HFF-Myc (cell line): Measurements from ENCODE around the gene CALHM5.

Experiments used
- DNase-seq: peaks from one replicate; pipeline ENCODE4 v3.0.0-alpha.2; 2011; ENCODE audit warnings: low read depth; ENCODE audit errors: extremely low read depth
- H3K4me3 ChIP-seq: replicated peaks from 2 replicates; pipeline ENCODE4 v1.5.1; 2011; ENCODE audit warnings: low read depth, mild to moderate bottlenecking, control low read depth, low read length
- TF ChIP-seq, protein P1 (sequence below): IDR thresholded peaks from 2 replicates; pipeline ENCODE4 v1.5.1; 2012; ENCODE audit warnings: mild to moderate bottlenecking, low read depth, low read length, control low read depth; ENCODE audit errors: missing control alignments

CALHM5 gene

DNA sequence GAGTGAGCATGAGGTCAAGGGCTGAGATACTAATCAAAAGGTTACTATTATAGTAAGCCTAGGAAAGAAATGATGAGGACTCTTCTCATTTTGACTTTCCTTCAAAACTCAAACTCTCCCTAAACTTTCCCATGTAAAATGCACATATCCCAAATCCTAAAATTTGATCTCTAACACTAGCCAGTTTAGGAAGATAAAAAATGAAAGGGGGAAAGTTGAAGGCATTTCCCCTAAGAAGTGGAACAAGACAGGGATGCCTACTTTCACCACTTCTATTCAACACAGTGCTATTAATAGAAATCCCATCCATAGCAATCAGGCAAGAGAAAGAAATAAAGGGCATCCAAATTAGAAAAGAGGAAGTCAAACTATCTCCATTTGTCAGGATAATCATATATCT lies 2.9 kb upstream of the CALHM5 start:
- no peak overlapping the region for H3K4me3 ChIP-seq
- DNase-seq: no peak

DNA sequence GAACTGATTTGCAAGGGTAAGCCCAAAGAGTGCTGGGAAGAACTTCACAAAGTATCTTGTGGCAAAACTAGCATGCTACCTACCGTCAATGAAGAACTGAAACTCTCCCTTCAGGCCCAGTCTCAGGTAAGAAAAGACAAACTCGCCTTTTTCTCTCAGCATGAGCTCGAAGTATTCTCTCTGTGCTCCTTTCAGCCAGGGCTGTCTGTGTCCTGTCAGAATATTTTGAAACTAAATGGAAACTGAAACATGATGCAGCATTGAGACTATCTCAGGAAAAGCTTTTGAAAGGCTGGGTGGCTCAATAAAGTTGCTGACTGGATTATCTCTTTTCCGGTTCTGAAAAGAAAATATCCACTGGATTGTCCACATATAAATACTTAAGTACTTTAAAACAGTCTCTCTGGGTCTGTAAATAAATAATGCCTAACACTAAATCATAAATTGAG lies 696 bp downstream of the CALHM5 start:
- peak overlapping the region; percentile 33 for H3K4me3 ChIP-seq
- TF ChIP-seq, protein P1, sequence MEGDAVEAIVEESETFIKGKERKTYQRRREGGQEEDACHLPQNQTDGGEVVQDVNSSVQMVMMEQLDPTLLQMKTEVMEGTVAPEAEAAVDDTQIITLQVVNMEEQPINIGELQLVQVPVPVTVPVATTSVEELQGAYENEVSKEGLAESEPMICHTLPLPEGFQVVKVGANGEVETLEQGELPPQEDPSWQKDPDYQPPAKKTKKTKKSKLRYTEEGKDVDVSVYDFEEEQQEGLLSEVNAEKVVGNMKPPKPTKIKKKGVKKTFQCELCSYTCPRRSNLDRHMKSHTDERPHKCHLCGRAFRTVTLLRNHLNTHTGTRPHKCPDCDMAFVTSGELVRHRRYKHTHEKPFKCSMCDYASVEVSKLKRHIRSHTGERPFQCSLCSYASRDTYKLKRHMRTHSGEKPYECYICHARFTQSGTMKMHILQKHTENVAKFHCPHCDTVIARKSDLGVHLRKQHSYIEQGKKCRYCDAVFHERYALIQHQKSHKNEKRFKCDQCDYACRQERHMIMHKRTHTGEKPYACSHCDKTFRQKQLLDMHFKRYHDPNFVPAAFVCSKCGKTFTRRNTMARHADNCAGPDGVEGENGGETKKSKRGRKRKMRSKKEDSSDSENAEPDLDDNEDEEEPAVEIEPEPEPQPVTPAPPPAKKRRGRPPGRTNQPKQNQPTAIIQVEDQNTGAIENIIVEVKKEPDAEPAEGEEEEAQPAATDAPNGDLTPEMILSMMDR: no peak
- DNase-seq: no peak

More for the DNA sequence above, 2.9 kb upstream of the CALHM5 start:
- TF ChIP-seq, protein P1: no peak

DNA sequence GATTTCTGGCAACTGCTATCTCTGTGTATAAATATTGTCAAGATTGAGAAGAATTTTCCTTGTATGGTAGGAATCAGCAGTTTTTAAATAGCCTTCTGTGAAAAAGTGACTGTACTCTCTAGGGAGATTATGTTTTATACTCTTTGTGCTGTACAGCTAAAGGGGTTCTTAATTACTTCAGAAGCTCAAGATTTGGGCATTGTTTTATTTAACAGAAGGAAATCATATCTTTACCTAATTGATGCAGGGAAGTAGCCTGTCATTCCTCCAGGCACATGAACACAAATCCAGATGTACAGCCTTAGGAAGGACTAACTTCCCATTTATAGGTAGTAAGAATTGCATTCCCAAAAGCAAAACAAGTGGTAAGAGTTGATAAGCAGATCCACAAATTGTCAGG lies 1.3 kb downstream of the CALHM5 start:
- DNase-seq: no peak
- peak overlapping the region; percentile 33; the same call in 1 of the 2 replicates for H3K4me3 ChIP-seq
- TF ChIP-seq, protein P1: no peak

DNA sequence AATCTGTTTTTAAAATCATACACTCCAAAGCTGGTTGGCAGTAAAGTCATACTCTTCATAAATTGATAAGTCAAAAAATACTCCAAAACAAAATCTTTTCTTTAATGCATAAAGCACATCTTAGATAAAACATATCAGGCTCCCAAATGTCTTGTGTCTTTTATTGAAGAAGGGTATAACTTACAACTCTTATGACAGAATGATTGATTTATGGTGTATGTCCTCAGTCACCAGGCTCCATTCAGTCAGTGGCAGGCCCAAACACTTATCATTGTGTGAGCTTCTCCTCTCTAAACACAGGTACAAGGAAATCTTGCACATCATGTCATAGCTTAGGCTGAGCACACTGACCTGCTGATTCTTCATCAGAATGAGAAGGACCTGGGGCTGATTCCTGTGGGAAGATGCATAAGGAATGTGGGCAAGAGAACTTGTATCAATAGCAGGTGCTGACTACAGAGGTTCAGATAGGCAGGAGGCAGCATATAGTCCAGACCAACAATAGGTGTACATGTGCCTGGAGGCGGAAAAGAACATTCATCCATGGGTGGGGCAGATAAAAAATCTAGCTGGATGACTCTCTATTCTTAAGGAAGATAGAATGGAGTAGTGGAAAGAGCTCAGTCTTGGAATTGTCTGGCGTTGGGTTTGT lies 1.9 kb downstream of the CALHM5 start:
- H3K4me3 ChIP-seq: no peak overlapping the region
- DNase-seq: no peak
- TF ChIP-seq, protein P1: no peak

DNA sequence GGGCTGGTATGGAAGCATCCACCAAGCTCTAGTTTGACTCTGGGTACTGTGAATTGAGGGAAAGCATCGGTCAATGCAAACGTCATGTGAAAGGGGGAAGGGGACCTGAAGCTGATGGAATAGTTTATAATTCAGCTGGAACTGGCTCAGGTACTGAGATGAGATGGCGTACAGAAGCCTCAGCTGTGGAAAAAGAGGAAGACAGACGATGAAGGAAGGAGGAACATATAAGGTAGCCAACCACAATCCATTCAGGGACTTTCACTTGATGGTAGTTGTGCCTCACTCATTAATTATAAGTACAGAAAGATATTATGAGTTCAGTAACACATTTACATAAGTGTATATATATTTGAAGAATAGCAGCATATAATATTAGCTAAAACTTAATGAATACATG lies 2.7 kb downstream of the CALHM5 start:
- TF ChIP-seq, protein P1: no peak
- no peak overlapping the region for H3K4me3 ChIP-seq
- DNase-seq: no peak

DNA sequence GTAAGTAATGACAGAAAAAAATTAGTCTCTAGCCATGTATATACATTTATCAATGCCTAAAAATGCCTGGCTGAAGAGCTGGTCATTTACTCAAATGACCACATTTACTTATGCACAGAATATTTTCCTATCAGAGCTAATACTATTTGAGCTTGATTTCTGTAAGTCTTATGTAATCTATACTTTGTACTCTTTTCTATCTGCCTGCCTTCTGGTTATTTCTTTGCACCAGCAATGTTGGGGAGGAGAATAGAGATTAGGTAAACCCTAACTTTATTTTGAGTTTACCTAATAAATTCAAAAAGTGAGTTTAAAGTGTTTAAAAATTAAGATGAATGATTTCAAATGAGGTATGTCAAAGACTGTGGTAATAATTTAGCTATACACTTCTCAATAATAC lies 3.7 kb downstream of the CALHM5 start:
- DNase-seq: no peak
- TF ChIP-seq, protein P1: no peak
- no peak overlapping the region for H3K4me3 ChIP-seq

DNA sequence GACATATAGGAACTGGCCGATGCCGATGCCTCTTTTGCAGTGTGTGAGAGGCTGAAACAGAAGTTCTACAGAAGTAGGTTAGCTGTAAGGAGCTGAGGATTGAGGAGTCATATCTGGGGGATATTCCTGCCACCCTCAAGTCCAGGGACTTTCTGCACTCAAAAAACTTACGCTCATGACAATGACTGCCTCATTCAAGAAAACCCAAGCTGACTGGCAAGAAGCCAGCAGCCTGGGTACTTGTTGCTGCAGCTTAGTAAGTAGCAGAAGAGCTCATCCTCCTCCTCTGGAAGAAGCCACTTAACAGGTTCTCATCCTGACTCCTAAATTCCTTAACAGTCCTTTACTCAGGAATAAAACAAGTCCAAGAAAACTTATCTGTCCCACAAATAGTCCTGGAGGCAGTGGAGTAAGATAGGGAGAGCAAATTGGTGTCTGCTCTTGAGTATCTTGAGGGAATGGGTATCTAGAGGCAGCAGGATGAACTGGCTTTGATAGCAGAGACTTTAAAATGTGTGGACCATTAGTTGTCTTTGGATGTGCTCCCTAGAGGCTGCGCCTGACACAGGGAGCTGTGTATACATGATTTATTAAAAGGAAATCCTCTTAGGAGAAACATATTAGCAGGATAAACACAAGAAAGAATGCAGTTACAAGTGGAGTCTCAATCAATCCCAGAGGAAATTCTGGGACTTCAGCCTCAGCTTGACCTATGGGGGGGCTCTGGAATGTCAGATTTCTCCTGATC lies 7.4 kb downstream of the CALHM5 start:
- TF ChIP-seq, protein P1: no peak
- no peak overlapping the region for H3K4me3 ChIP-seq
- no peak for DNase-seq
